GM18867 (cell line): Measurements from ENCODE around the gene SLC35A4.
"Not testable (repeated sequence)": the region's sequence is repeated elsewhere in the genome, so short reads cannot be mapped to it uniquely, and the experiment has no call there.

Source experiments
- ATAC-seq: cut with Tn5 transposase; IDR thresholded peaks from one replicate; pipeline ENCODE4 v1.9.1; 2021; ENCODE audit warnings: mild to moderate bottlenecking, moderate library complexity; ENCODE audit not compliant: unreplicated experiment

SLC35A4 gene

DNA sequence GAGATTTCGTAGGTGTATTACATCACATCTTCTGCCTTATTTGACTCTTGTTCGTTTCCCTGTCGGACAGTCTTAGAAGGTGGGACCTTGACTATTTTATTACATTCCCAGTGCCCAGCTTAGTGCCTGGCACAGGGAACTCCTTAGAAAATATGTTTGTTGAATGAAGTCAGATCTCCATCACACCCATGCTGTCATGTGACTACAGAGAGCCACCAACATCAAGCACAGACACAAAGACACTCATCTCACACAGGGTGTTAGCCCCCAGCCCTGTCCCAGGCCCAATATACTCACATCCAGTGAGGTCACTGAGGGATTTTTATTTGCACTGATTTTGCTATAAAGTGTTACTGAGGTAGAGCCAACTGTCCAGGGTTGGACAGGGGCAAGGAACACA, 6.7 kb upstream of the SLC35A4 start:
- ATAC-seq: no peak

DNA sequence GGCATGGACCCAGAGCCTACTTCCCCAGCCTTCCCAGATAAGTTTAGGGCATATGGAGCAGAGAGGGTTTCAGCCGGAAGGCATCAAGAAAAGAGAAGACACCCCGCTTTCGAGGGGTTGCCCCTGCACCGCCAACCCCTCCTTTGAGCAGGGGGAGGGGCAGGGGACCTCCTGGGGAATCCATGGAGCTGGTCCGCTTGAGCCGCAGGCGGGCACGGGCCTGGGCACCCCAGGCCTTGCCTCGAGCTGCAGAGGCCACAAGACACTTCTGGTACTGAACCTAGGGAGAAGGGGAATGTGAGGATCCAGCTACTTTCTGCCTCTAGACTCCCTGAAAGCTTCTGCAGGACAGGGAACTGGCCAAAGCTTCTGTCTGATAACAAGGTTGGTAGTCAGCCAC, 6.1 kb upstream of the SLC35A4 start:
- ATAC-seq: no peak

DNA sequence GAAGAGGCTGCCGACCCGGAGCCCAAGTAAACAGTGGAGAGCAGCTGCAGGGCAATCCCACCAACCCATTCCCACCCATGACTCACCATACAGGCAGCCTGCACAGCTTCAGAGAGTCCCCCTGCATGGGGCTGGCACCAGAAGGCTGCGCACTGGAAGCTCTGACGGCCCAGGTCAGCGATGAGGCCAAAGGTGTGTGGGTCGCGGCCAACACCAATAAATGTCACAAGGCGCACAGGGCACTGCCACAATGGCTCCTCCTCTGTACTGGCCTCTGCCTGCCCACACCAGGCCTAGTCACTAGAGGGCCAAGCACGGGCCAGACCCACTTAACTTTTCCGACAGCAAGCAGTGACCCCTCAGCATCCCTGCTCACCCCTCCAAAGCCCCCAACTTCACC, 4.4 kb upstream of the SLC35A4 start:
- no peak for ATAC-seq

DNA sequence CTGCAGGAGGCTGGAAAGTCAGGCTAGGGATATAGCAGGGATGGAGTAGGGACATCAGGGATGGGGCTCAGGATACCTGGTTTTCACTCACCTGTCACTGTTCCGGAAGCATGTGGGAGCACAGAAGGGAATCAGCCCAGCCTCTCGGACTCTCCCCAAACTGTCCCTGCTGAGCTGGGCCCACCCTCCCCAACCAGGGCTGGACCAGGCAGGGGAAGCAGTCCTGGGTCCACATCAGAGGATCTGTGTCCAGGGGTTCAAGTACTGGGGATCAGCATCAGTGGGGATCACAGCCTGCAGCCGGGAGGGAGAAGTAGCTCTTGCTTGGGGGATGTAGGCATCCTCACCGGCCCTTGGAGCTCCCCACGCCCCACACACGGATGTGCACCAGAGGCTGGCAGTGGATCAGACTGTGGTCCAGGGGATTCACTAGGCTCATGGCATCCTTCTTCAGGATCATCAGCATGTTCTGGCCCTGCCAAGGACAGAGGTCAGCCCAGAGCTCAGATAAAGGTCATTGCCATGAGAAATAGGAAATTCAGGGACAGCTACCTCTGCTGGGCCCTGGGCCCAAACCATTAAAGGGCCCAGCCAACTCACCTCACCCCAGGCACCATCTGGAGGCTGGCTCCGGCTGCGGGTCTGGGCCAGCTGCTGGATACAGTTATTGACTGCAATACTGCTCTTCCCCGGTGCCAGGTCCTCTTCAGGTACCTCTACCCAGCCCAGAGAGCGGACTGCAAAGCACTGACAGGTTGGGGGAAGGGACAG, 2.7 kb upstream of the SLC35A4 start:
- no peak for ATAC-seq

DNA sequence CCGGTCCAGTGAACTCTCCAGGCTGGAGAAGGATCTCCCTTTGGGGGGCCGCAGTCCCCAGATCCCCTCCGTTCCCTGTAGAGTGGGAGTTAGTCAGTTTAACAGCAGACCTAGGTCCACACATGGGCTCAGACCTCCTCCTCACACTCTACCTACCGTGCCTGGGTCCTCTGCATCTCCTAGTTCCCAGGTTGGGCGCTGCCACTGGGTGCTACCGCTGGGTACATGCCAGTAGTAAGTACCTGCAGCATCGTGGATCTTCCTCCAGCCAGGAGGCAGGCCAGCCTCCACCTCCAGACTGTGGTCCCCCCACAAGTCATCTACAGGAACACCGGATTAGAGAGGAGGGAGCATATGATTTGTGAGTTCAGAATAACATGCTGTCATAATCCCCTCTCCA, 1.0 kb upstream of the SLC35A4 start:
- no peak for ATAC-seq

DNA sequence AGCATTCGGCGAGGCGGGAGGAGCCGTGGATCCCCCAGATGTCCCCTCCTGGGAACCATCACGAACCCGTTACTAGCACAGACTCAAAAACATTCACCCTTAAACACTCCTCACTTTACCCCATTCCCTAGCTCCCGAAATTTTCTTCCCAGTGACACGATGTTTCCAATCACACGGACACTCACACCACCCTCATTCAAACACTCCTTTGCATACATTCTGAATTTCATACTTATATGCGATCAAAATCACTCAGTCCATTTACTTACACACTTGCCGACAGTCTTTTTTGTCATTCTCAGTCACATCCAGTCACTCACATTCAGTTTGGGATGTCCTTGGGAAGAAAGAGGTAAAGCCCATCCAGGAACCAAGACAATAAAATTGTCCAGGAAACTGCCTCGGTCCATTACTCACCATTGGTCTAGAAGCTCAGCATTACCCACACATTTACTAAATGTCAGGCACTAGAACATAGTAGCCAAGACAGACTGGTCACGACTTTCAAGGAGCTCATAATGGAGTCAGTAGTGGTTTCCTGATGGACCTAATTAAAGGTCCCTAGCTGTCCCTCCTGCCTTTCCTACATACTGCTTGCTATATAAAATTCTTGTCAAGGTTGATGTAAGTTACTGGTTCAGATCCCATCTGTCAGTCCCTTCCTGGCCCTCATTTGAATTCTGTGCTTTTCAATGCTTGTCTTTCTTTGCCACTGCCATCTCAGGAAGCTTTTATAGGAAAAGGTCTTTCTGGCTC, 574 bp downstream of the SLC35A4 start:
- ATAC-seq: no peak

DNA sequence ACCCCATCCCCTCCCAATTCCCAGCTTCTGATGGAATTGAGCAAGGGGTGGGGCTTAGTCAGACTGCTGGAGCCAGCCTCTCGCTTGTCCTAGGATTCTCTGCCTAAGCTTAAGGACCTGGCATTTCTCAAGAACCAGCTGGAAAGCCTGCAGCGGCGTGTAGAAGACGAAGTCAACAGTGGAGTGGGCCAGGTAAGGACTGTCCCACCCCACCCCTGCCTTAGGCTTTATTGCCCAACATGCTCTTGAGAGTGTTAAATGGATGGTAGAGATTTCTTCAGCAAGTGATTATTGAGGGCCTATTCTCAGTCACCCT, 1.1 kb downstream of the SLC35A4 start:
- no peak for ATAC-seq

DNA sequence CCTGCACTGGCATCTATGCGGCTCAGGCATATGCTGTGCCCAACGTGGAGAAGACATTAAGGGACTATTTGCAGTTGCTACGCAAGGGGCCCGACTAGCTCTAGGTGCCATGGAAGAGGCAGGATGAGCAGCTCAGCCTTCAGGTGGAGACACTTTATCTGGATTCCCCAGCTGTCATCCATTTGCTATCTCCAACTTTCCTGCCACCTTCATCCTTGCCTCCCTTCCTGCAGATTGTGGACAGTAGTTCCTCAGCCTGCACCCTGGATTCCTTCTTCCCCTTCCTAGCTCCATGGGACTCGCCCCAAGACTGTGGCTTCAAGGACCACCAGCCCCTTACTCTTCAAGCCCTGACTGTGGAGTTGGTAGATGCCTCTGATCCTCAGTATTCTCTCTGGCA, 2.0 kb downstream of the SLC35A4 start:
- ATAC-seq: no peak

DNA sequence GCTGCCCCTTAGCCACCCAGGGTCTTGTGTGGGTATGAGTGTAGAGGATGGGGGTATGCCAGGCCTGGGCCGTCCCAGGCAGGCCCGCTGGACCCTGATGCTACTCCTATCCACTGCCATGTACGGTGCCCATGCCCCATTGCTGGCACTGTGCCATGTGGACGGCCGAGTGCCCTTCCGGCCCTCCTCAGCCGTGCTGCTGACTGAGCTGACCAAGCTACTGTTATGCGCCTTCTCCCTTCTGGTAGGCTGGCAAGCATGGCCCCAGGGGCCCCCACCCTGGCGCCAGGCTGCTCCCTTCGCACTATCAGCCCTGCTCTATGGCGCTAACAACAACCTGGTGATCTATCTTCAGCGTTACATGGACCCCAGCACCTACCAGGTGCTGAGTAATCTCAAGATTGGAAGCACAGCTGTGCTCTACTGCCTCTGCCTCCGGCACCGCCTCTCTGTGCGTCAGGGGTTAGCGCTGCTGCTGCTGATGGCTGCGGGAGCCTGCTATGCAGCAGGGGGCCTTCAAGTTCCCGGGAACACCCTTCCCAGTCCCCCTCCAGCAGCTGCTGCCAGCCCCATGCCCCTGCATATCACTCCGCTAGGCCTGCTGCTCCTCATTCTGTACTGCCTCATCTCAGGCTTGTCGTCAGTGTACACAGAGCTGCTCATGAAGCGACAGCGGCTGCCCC, 2.6 kb downstream of the SLC35A4 start:
- ATAC-seq: no peak

DNA sequence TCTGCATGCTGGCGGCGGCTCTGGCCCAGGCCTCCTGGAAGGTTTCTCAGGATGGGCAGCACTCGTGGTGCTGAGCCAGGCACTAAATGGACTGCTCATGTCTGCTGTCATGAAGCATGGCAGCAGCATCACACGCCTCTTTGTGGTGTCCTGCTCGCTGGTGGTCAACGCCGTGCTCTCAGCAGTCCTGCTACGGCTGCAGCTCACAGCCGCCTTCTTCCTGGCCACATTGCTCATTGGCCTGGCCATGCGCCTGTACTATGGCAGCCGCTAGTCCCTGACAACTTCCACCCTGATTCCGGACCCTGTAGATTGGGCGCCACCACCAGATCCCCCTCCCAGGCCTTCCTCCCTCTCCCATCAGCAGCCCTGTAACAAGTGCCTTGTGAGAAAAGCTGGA, 3.2 kb downstream of the SLC35A4 start:
- no peak for ATAC-seq

DNA sequence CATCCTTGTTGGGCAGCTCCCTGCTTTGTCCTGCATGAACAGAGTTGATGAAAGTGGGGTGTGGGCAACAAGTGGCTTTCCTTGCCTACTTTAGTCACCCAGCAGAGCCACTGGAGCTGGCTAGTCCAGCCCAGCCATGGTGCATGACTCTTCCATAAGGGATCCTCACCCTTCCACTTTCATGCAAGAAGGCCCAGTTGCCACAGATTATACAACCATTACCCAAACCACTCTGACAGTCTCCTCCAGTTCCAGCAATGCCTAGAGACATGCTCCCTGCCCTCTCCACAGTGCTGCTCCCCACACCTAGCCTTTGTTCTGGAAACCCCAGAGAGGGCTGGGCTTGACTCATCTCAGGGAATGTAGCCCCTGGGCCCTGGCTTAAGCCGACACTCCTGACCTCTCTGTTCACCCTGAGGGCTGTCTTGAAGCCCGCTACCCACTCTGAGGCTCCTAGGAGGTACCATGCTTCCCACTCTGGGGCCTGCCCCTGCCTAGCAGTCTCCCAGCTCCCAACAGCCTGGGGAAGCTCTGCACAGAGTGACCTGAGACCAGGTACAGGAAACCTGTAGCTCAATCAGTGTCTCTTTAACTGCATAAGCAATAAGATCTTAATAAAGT, 3.9 kb downstream of the SLC35A4 start:
- ATAC-seq: no peak

DNA sequence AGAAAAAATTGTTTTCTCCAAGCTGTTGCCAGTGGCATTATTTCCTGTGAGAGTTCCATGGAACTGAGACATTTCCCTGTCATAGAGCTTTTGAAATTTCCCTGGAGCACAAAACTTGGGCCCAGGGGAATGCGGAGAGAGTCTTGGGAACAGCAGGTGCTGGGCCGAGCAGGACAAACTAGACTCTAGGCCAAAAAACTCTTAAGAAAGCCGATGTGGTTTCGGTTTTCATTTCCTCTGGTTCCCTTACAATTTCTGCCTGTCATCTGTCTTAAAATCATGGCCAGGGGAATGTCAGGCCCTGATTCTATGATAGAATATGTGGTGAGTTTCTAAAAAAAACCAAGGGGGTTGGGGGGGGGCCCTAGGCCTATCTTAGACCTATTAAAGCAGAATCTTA, 4.6 kb downstream of the SLC35A4 start:
- no peak for ATAC-seq

DNA sequence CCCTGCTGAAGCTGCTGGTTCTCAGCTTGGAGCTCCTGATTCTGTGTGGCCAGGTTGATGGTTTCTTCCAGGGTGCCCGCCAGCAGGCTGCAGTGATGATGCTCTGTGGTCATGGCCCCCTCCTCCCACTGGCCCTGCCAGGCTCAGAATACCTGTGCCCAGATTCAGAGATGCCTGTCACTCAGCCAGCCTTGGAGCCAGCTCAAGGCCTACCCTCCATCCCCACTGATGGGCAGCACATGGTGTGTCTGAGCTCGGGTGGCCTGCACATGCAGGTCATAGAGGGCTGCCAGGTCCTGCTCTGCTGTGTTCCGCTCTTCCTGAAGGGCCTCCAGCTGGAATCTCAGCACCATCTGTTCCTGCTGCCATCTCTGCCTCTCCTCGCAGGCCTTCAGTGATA, 5.4 kb downstream of the SLC35A4 start:
- no peak for ATAC-seq

DNA sequence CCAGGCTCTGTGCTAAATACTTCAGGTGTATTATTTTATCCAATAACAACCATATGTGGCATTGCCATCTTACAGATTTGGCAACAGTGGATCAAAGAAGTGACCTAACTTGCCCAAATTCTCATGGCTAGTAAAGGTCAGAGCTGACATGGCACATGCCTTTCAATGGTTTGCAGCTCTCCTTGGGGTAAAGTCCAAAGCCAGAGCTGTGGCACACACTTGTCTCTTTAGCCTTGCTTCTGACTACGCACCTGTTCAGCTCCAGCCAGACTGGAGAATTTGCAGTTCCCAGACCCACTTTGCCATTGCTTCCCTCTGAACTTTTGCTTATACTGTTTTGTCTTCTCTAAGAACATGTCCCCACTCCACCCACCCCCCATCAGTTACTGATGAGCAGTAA, 5.9 kb downstream of the SLC35A4 start:
- ATAC-seq: no peak

DNA sequence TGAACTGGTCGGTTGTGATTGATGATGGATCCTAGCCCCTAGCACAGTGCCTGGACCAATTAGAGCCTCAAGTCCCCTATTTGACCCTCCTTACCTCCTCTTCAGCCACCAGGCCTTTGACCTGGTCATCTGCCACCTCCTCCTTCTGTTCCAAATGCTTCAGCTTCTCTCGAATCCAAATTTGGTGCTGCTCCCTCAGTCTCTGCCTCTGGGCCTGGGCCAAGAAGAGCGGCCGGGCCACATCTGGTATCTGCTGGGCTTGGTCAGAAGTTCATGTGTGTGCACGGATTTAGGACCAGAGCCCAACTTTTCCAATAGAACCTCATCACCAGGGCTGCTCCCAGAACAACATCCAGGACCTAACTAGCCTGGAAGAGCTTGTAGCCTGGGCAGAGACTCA, 6.5 kb downstream of the SLC35A4 start:
- ATAC-seq: no peak

DNA sequence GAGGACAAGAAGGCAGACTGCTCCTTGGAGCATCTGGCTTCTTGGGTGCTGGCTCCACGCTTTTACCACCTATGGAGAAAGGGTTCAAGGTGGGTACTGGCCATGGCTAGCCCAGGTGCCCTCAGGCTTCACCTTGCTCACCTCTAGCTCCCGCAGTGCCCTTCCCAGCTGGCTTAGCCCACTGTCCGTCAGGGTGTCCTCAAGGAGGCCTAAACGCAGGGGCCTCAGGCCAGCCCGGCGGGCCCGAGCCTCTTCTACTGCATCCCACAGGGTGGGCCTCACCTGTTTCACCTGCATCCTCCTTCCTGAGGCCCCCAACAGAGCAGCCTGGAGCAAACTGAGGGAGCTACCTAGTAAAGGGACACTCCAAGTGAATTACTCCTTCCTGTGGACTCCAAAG, 9.1 kb downstream of the SLC35A4 start:
- no peak for ATAC-seq

DNA sequence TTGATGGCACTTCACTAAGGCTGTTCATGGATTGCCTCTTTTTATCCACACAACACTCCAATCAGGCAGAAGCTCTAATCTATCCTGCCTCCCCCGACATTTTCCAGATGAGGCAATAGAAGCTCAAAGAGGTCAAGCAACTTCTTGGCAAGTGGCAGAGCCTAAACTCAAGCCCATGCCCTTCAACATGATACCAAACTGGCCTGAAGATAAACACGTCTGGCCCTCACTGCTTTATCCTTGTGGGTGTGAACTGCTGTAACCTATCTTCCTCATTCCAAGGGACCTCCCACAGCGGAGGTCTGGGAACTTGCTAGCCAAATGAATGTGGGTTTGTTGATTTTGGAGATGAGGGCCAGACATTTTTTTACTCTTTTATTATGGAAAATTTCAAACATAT, 9.5 kb downstream of the SLC35A4 start:
- no peak for ATAC-seq

DNA sequence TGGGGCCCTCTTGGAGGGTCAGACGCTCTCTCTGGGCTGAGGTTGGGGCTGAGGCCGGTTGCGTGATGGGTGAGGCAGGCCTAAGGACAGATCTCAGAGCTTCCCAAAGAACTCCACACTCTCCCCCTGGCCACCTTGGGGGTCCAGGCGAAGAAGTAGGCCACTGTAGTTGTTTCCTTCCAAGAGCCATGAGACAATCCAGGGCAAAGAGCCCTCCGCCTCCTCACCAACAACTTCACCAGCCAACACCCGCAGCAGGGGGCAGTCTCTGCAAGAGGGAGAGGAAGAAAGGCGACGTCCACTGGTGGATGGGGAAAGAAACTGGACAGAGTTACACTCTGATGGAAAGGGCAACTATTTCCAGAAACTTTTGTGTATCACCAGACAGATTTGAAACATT, 10.7 kb downstream of the SLC35A4 start:
- no peak for ATAC-seq

DNA sequence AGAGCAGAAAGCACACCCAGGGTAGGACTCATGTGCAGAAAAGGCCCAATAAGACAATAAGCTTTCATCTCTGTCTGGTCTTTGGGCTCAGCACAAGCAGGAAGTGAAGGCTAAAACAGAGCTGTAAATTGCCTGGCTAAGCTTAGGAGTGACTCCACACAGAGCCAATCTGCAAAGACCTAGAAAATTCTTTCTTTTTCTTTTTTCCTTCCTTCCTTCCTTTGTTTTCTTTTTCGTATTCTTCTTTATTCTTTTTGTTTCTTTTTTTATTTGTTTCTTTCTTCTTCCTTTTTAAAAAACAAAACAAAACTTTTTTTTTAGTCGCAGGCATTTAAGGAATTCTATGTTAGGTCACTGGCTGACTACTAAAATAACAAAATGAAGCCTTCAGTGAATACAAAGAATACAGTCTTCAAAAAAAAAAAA, 12.2 kb downstream of the SLC35A4 start:
- ATAC-seq: no peak

DNA sequence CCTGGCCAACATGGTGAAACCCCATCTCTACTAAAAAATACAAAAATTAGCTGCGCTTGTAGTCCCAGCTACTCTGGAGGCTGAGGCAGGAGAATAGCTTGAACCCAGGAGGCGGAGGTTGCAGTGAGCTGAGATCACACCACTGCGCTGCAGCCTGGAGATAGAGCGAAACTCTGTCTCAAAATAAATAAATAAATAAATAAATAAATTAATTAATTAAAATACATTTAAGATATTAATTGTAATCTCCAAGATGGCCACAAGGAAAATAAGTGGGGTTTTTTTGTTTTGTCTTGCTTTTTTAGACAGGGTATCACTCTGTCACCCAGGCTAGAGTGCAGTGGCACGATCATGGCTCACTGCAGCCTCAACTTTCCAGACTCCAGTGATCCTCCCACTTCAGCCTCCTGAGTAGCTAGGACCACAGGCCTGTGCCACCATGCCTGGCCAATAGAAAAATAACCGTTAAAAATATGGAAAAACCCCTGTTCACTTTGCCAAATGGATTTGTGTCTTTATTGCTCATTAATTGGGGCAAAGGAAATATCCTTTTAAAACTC, 14.6 kb downstream of the SLC35A4 start:
- not testable (repeated sequence) for ATAC-seq

DNA sequence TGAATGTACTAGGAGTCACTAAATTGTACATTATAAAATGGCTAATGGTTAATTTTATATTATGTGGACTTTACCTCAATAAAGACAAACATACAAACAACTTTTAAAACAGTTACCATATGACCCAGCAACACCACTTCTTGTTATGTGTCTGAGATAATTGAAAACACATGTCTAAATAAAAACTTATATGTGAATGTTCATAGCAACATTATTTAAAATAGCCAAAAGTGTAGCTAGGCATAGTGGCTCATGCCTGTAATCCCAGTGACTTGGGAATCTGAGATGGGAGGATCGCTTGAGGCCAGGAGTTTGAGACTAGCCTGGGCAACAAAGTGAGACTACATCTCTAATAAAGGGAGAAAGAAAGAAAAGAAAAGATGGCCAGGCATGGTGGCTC, 22.9 kb downstream of the SLC35A4 start:
- ATAC-seq: no peak
